Chondrocyte (in vitro differentiated cells): ENCODE results near the gene OASL. TPM values are rescaled to one million over a fixed set of nuclear protein-coding genes. Genes with fewer than 3 reads are reported as not detected.
A peak's percentile ranks its signal among the peaks of the same experiment; 100 is the strongest.

Experiments
- DNase-seq: peaks from one replicate; pipeline ENCODE4 v3.0.0; 2021; ENCODE audit warnings: mixed read lengths, low spot score
- H3K27ac Mint-ChIP-seq: one replicate; pipeline ENCODE4 v1.8.0; 2021; ENCODE audit warnings: mild to moderate bottlenecking, moderate library complexity, mixed read lengths; ENCODE audit not compliant: unreplicated experiment
- H3K27me3 Mint-ChIP-seq: 2 replicates; pipeline ENCODE4 v1.8.0; 2021; ENCODE audit warnings: low read depth, mixed read lengths
- H3K36me3 Mint-ChIP-seq: 2 replicates; pipeline ENCODE4 v1.8.0; 2021; ENCODE audit warnings: low read depth, mixed read lengths
- H3K4me1 Mint-ChIP-seq: 2 replicates; pipeline ENCODE4 v1.8.0; 2021; ENCODE audit warnings: low read depth, mild to moderate bottlenecking, mixed read lengths
- H3K4me3 Mint-ChIP-seq: one replicate; pipeline ENCODE4 v1.8.0; 2021; ENCODE audit warnings: mild to moderate bottlenecking, moderate library complexity, mixed read lengths; ENCODE audit not compliant: unreplicated experiment
- H3K9me3 Mint-ChIP-seq: 2 replicates; pipeline ENCODE4 v1.8.0; 2021; ENCODE audit warnings: low read depth, mixed read lengths
- CTCF ChIP-seq: fragments of 200-600 bp; sonication (generic); IDR thresholded peaks from 2 replicates; pipeline ENCODE4 v1.5.0; 2021; ENCODE audit warnings: antibody characterized with exemption, mild to moderate bottlenecking, moderate library complexity
- long read RNA-seq: library from polyadenylated mRNA; stranded (forward); transcript quantifications from one replicate; pipeline ENCODE4 v2.0.0, GENCODE V29; 2021
- total RNA-seq: library from RNA; stranded (reverse); gene quantifications from 3 replicates; pipeline ENCODE4 v1.2.1, GENCODE V29; 2021

Gene OASL
- total RNA-seq: not detected in 3 replicates
- long read RNA-seq: 0 reads

- no peak for TF ChIP-seq CTCF
- peak within 1 kb of the TSS; percentile 70 for H3K4me3 Mint-ChIP-seq
- H3K4me1 Mint-ChIP-seq: peaks cover 15% of the 10 kb centered on the region
- H3K27me3 Mint-ChIP-seq: peaks cover 25% of the 10 kb centered on the region
- H3K27ac Mint-ChIP-seq: no peak within 1 kb of the TSS
- H3K36me3 Mint-ChIP-seq: peaks cover 3% of the 10 kb centered on the region
- DNase-seq: no peak
- H3K9me3 Mint-ChIP-seq: no peaks in the 10 kb centered on the region
Measured at GRCh38 chr12:121038861-121039668, at the start of gene OASL. Gene OASL (minus strand): TSS chr12:121039246. CDS start chr12:121038971, 275 bp downstream.

- Mint-ChIP-seq H3K9me3 (no peaks in the 10 kb centered on the region), H3K27ac (no peak overlapping the region), H3K4me1 (no peaks in the 10 kb centered on the region), H3K4me3 (no peak overlapping the region), H3K36me3 (no peaks in the 10 kb centered on the region), H3K27me3 (peaks cover 18% of the 10 kb centered on the region)
- no peak for TF ChIP-seq CTCF
- no peak for DNase-seq
Measured at GRCh38 chr12:121088195-121088585, 49.1 kb upstream of the OASL start.

GRCh38 chr12:121087467-121088194 lies 48.6 kb upstream of the OASL start:
- peaks cover 22% of the 10 kb centered on the region for H3K27me3 Mint-ChIP-seq
- TF ChIP-seq CTCF: no peak

GRCh38 chr12:121086781-121087295 lies 47.8 kb upstream of the OASL start:
- H3K27me3 Mint-ChIP-seq: peaks cover 24% of the 10 kb centered on the region
- H3K4me1 Mint-ChIP-seq: no peaks in the 10 kb centered on the region
- no peak for DNase-seq
- no peak for TF ChIP-seq CTCF
- H3K36me3 Mint-ChIP-seq: no peaks in the 10 kb centered on the region
- H3K9me3 Mint-ChIP-seq: no peaks in the 10 kb centered on the region
- no peak overlapping the region for H3K27ac Mint-ChIP-seq
- no peak overlapping the region for H3K4me3 Mint-ChIP-seq

More at GRCh38 chr12:121087467-121088194, 48.6 kb upstream of the OASL start:
- Mint-ChIP-seq H3K27ac (no peak overlapping the region), H3K4me1 (no peaks in the 10 kb centered on the region), H3K4me3 (no peak overlapping the region), H3K36me3 (no peaks in the 10 kb centered on the region), H3K9me3 (no peaks in the 10 kb centered on the region)
- DNase-seq: no peak
